CD4-positive, alpha-beta T cell treated with Interleukin-1 beta for 1 hour (primary cell): Measurements from ENCODE around the gene ZC3H6.

Experiments
- DNase-seq, 2 donors: peaks; one replicate each; pipeline ENCODE4 v3.0.0-alpha.2; 2020 to 2022

The ZC3H6 gene

GRCh38 chr2:112275311-112275886 lies at the start of gene ZC3H6:
Gene ZC3H6 (plus strand): TSS chr2:112275597. CDS start chr2:112275995, 398 bp downstream.
- DNase-seq = peak; percentile 98 to 100

- no peak for DNase-seq
Measured at GRCh38 chr2:112229348-112229747, 46.0 kb upstream of the ZC3H6 start.

DNA sequence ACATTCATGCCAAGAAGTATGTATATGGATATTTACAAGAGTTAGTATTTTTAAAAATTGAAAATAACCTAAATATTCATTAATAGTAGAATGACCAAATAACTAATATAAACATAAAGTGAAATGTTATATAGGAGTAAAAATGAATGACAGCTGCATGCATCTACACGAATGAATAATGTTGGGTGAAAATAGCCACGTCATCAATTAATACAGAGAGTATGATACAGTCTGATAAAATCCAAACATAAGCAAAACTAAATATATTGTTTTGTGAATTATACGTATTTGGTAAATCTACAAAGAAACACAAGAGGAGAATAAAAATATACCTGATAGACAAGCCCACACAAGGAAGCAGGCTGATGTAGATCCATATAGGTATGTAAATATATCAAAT lies 45.0 kb upstream of the ZC3H6 start:
- no peak for DNase-seq

- DNase-seq = no peak
Measured at GRCh38 chr2:112239862-112240261, 35.5 kb upstream of the ZC3H6 start.

- no peak for DNase-seq
Measured at GRCh38 chr2:112242384-112242783, 33.0 kb upstream of the ZC3H6 start.

DNA sequence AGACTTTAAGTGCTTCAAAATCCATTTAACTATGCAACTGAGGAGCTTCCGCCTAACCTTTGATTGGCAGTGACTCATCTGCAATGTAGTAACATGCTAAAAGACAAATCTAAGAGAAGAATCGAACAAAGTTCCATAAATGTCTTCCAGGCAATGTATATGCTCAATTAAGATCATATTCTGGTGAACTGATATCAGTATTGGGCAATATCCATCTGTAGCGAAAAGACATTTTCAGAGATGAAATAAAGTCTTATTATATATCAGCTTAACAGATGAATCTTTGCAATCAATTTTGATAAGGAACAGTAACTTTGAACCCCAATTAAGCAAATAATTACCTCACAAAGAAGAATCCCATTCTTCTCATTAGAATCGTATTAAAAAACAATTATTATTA lies 32.2 kb upstream of the ZC3H6 start:
- no peak for DNase-seq

DNA sequence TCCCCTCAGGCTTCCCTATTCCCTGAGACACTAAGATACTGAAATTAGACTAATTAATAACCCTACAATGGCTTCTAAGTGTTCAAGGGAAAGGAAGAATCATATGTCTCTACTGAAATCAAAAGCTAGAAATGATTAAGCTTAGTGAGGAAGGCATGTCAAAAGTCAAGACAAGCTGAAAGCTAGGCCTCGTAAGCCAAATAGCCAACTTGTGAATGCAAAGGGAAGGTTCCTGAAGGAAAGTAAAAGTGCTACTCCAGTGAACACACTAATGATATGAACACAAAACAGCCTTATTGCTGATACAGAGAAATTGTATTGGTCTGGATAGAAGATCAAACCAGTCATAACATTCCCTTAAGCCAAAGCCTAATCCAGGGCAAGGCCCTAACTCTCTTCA lies 30.5 kb upstream of the ZC3H6 start:
- DNase-seq = no peak

- DNase-seq = no peak
Measured at GRCh38 chr2:112251271-112251670, 24.1 kb upstream of the ZC3H6 start.

DNA sequence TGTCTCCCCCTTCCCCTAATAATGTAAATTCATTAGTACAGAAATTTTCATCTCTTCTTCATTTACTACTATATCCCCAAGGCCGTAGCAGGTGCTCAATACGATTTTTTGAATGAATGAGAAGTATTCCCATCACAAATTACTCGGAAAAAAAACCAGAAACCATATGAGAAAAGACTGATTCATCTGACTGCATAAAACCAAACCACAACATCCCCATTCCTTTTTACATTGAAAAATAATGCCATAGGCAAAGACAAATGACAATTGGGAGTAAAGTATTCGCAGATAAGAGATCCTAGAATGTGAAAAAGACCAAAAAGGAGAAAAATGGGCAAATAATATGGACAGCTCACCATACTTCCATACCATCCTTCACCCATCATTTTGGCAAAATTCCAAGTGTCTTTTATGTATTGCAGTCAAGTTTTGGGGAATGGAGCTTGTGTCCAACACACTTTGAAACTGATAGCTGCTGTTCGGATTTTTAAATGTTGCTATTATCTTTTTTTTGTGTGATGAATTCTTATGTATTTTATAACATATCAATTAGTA lies 22.1 kb upstream of the ZC3H6 start:
- DNase-seq = no peak

- peak; percentile 96 for DNase-seq
Measured at GRCh38 chr2:112254466-112255240, 20.7 kb upstream of the ZC3H6 start, which contains the start of gene ZC3H8. Gene ZC3H8 (minus strand): TSS chr2:112255042. CDS start chr2:112254981, 61 bp downstream.

DNA sequence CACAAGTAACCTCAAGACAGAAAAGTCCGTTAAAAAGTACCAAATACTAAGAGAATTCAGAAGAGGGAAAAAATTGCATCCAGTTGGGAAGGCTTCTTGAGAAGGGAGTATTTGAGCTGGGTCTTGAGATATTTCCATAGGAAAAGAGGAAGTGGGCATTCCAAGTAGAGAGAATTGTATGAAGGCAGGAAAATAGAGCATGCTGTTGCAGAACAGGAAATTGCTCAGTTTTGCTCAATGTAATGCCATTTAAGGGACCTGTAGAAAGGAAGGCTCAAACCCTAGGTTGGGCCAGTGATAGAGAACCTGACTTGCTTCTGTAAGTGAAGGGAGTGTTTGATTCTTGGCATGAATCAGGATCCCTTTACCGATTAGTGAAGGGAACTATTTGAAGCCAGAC lies 19.5 kb upstream of the ZC3H6 start:
- no peak for DNase-seq

GRCh38 chr2:112256654-112257053 lies 18.7 kb upstream of the ZC3H6 start:
- no peak for DNase-seq

GRCh38 chr2:112257575-112257974 lies 17.8 kb upstream of the ZC3H6 start:
- DNase-seq = no peak

- peak; percentile 82 to 86 for DNase-seq
Measured at GRCh38 chr2:112259509-112260294, 15.7 kb upstream of the ZC3H6 start.

DNA sequence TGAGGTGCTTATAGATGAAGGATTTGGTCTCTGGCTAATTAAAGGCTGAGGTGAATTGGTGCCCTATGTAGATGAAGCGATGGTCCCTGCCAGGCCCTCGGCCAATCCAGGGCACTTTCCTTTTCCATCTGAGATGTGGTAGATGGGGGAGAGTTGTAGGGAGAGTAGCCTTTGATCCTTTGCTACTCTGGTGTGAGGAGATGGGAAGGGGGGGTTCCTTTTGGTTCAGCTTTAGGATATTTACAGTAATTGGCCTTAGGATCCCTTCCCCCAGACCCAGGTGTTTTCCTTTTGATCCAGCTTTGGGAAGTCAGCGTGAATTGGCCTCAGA lies 15.1 kb upstream of the ZC3H6 start:
- no peak for DNase-seq

DNA sequence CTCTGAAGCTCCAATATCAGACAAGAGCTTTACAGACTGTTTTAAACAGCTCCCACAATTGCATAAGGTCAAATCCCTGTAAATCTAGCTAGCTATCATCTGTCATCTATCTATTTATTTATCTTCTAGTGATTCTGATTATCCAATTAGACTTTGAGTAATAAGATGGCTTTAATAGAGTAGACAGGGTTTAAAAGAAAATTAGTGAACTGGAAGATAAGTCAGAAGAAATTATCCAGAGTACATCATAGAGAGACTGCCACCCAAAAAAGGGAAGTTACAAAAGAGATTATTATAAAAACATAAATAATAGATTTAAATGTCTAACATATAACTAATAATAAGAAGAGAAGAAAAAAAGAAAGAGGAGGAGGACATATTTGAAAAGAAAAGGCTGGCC lies 12.5 kb upstream of the ZC3H6 start:
- DNase-seq = no peak

DNA sequence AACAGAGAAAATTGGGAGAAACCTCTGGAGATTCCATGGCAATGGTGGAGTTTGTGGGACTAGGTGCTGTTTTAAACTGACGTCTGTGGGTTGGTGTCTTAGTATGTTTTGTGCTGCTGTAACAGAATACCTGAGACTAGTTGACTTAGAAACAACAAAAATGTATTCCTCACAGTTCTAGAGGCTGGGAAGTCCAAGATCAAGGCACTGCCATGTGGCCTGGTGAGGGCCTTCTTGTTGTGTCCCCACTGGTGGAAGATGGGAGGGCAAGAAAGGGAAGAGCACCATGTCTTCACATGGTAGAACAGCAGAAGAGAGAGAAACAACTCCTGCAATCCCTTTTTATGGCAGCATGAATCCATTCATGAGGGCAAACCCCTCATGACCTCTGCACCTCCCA lies 6.8 kb upstream of the ZC3H6 start:
- DNase-seq = no peak

DNA sequence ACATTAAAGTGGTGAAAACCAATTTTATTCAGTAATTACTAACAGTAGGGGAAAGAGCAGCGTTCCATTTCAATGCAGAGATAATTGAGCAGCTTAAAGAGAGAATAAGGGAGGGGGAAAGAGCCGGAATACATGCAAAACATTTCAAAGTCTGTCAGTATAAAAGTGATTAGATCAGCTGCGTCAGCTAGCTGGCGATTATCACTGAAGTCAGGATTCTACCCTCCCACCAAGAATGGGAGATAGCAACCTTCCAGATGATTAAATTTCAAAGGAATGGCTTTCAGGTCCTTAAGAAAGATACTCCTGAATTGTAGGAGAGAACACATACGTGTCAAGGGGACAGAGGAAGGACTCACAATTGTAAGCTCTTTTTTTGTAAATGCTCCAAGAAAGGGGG lies 2.7 kb upstream of the ZC3H6 start:
- no peak for DNase-seq

DNA sequence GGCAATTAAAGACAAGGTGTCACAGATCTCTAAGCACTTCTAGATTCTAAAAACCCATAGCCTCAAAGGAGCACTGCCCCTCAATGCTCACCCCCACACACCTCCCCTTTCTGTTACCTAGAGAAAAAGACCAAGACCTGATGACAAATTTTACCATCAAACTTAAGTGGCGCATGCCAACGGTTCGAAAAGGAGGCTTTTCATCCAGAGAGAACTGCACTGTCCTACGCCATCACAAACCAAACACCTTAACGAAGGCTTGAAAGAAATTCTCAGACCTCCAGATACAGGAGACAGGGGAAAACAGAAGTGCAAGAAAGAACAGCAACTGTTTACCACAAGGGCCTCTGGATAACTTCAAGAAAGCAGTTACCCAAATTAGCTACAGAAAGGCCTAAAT lies 2.0 kb upstream of the ZC3H6 start:
- no peak for DNase-seq

- peak; percentile 84 to 85 for DNase-seq
Measured at GRCh38 chr2:112275887-112276773, 733 bp downstream of the ZC3H6 start.

GRCh38 chr2:112276954-112277353 lies 1.6 kb downstream of the ZC3H6 start:
- DNase-seq = no peak

DNA sequence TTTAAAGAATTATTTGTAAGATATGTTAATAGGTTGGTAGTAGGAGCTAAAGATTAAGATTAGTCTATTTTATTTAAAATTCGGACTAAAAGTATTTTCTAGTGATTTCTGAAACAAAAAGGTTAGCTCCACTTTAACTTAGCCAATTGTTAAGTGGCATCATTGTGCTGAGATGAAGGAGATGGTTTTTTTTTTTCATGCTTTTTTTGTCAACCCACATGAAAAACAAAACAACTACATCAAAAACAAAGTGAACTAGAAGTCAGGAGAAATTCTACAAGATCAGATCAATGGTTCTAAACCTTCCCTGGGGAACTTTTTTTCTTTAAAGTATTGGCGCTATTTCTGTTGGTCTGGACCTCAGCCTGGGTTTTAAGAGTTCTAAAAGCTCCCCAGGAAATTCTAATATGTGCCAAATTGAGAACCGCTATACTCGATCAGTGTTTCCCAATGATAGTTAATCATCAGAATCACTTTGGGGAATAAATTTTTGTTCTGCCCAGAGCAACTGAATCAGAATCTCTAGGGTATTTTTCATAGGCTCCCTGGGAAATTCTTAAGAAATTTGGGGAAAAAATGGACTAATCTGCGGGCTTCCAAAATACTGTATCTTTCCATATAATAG lies 2.3 kb downstream of the ZC3H6 start:
- DNase-seq = no peak
